Urinary bladder (tissue), 4 donors: ENCODE measurements around the gene FASTKD1. TPM values are rescaled to one million over a fixed set of nuclear protein-coding genes. Genes with fewer than 3 reads are reported as not detected.
A peak's percentile ranks its signal among the peaks of the same experiment; 100 is the strongest.
"Not testable (repeated sequence)": the region's sequence is repeated elsewhere in the genome, so short reads cannot be mapped to it uniquely, and the experiment has no call there.

ENCODE experiments used
- DNase-seq: peaks from one replicate; pipeline ENCODE4 v3.0.0-alpha.2; 2015; ENCODE audit errors: extremely low spot score
- H3K27ac ChIP-seq: one replicate; pipeline ENCODE4 v1.5.1; 2013; ENCODE audit warnings: low read depth, mild to moderate bottlenecking, moderate library complexity
- H3K36me3 ChIP-seq: one replicate; pipeline ENCODE4 v1.6.1; 2013; ENCODE audit warnings: mild to moderate bottlenecking, moderate library complexity; ENCODE audit not compliant: insufficient read depth
- H3K4me1 ChIP-seq: one replicate; pipeline ENCODE4 v1.6.1; 2013; ENCODE audit warnings: mild to moderate bottlenecking, moderate library complexity; ENCODE audit not compliant: insufficient read depth
- H3K4me3 ChIP-seq: one replicate; pipeline ENCODE4 v1.5.1; 2013; ENCODE audit warnings: low read depth, low read length
- WGBS: extraction: QIAGEN DNeasy Blood & Tissue Kit; methylation state at CpG from one replicate; pipeline ENCODE4 v1.1.7; 2013; 5-methylcytosine and 5-hydroxymethylcytosine counted together
- polyA plus RNA-seq: library from polyadenylated mRNA; stranded (reverse); fragments of 200-250 nt; gene quantifications from one replicate; pipeline ENCODE4 v1.2.3, GENCODE V29; 2013
- total RNA-seq: library from RNA; depleted of rRNA; stranded (reverse); fragments of >200 nt; gene quantifications from one replicate; pipeline ENCODE4 v1.2.3, GENCODE V29; 2014
- donor health status: healthy with polysubstance abuse.
- donor health status: healthy.

The FASTKD1 gene
- total and polyA plus RNA-seq, 2 donors = 10.7 to 46.1 TPM

GRCh38 chr2:169582552-169583266, 9.0 kb upstream of the FASTKD1 start:
- 98% methylated on average over 10 of the region's 10 CpGs for WGBS

GRCh38 chr2:169579044-169579443, 5.4 kb upstream of the FASTKD1 start:
- 52% methylated on average over 6 of the region's 6 CpGs for WGBS
- Histone ChIP-seq H3K4me3 (no peak overlapping the region), H3K27ac (no peak overlapping the region), H3K4me1 (no peaks in the 10 kb centered on the region), H3K36me3 (no peaks in the 10 kb centered on the region)
- no peak for DNase-seq

More at GRCh38 chr2:169582552-169583266, 9.0 kb upstream of the FASTKD1 start:
- DNase-seq, H3K36me3 ChIP-seq, H3K4me3 ChIP-seq, H3K4me1 ChIP-seq, H3K27ac ChIP-seq: not testable (repeated sequence)

GRCh38 chr2:169575264-169575663, 1.6 kb upstream of the FASTKD1 start:
- DNase-seq, H3K4me3 ChIP-seq, H3K27ac ChIP-seq, H3K4me1 ChIP-seq, H3K36me3 ChIP-seq: not testable (repeated sequence)
- WGBS = 92% methylated on average over 28 of the region's 36 CpGs

GRCh38 chr2:169574539-169574938, 874 bp upstream of the FASTKD1 start:
- H3K36me3 ChIP-seq, H3K27ac ChIP-seq, DNase-seq, H3K4me1 ChIP-seq, H3K4me3 ChIP-seq: not testable (repeated sequence)
- WGBS = 83% methylated on average over 5 of the region's 5 CpGs

- 33% methylated on average over 6 of the region's 6 CpGs for WGBS
- no peaks in the 10 kb centered on the region for H3K36me3 ChIP-seq
- no peaks in the 10 kb centered on the region for H3K4me1 ChIP-seq
- peak overlapping the region; percentile 58 for H3K4me3 ChIP-seq
- no peak overlapping the region for H3K27ac ChIP-seq
- DNase-seq = no peak
Observed at GRCh38 chr2:169573974-169574299, 272 bp upstream of the FASTKD1 start.

- no peak overlapping the region for H3K27ac ChIP-seq
- no peak for DNase-seq
- no peaks in the 10 kb centered on the region for H3K4me1 ChIP-seq
- peak overlapping the region; percentile 58 for H3K4me3 ChIP-seq
- 32% methylated on average over 2 of the region's 2 CpGs for WGBS
- H3K36me3 ChIP-seq = no peaks in the 10 kb centered on the region
Observed at GRCh38 chr2:169572821-169573159, 875 bp downstream of the FASTKD1 start.

GRCh38 chr2:169572189-169572588, 1.5 kb downstream of the FASTKD1 start:
- Histone ChIP-seq H3K36me3 (no peaks in the 10 kb centered on the region), H3K27ac (no peak overlapping the region), H3K4me3 (no peak overlapping the region), H3K4me1 (no peaks in the 10 kb centered on the region)
- 81% methylated on average over 1 of the region's 1 CpG for WGBS
- no peak for DNase-seq

- H3K36me3 ChIP-seq = no peaks in the 10 kb centered on the region
- no peak overlapping the region for H3K4me3 ChIP-seq
- H3K4me1 ChIP-seq = no peaks in the 10 kb centered on the region
- H3K27ac ChIP-seq = no peak overlapping the region
- 95% methylated on average over 3 of the region's 3 CpGs for WGBS
- no peak for DNase-seq
Observed at GRCh38 chr2:169571571-169571970, 2.1 kb downstream of the FASTKD1 start.

GRCh38 chr2:169570752-169571151, 2.9 kb downstream of the FASTKD1 start:
- not testable (repeated sequence) for H3K27ac ChIP-seq, H3K4me1 ChIP-seq, H3K4me3 ChIP-seq, H3K36me3 ChIP-seq, DNase-seq
- WGBS = 94% methylated on average over 4 of the region's 4 CpGs

GRCh38 chr2:169569948-169570347, 3.7 kb downstream of the FASTKD1 start:
- DNase-seq = no peak
- H3K27ac ChIP-seq = no peak overlapping the region
- no peaks in the 10 kb centered on the region for H3K4me1 ChIP-seq
- H3K36me3 ChIP-seq = no peaks in the 10 kb centered on the region
- H3K4me3 ChIP-seq = no peak overlapping the region
- 87% methylated on average over 2 of the region's 2 CpGs for whole genome bisulfite sequencing

GRCh38 chr2:169565686-169566085, 8.0 kb downstream of the FASTKD1 start:
- DNase-seq = no peak
- no peak overlapping the region for H3K27ac ChIP-seq
- WGBS = 89% methylated on average over 1 of the region's 1 CpG
- no peak overlapping the region for H3K4me3 ChIP-seq
- no peaks in the 10 kb centered on the region for H3K36me3 ChIP-seq
- no peaks in the 10 kb centered on the region for H3K4me1 ChIP-seq

GRCh38 chr2:169562519-169562918, 11.1 kb downstream of the FASTKD1 start:
- H3K36me3 ChIP-seq = peaks cover 2% of the 10 kb centered on the region
- DNase-seq = no peak
- no peaks in the 10 kb centered on the region for H3K4me1 ChIP-seq
- 94% methylated on average over 2 of the region's 2 CpGs for WGBS
- H3K4me3 ChIP-seq = no peak overlapping the region
- H3K27ac ChIP-seq = no peak overlapping the region

GRCh38 chr2:169562084-169562483, 11.6 kb downstream of the FASTKD1 start:
- H3K4me3 ChIP-seq, H3K36me3 ChIP-seq, H3K4me1 ChIP-seq, DNase-seq, H3K27ac ChIP-seq: not testable (repeated sequence)
- 97% methylated on average over 5 of the region's 5 CpGs for WGBS

- no peak for DNase-seq
- WGBS = 93% methylated on average over 1 of the region's 1 CpG
- H3K4me3 ChIP-seq = no peak overlapping the region
- peaks cover 4% of the 10 kb centered on the region for H3K36me3 ChIP-seq
- no peaks in the 10 kb centered on the region for H3K4me1 ChIP-seq
- no peak overlapping the region for H3K27ac ChIP-seq
Observed at GRCh38 chr2:169561364-169561763, 12.3 kb downstream of the FASTKD1 start.

GRCh38 chr2:169546756-169547155, 26.9 kb downstream of the FASTKD1 start:
- Histone ChIP-seq H3K36me3 (no peaks in the 10 kb centered on the region), H3K27ac (no peak overlapping the region), H3K4me1 (no peaks in the 10 kb centered on the region), H3K4me3 (no peak overlapping the region)
- WGBS = over 99% methylated on average over 2 of the region's 2 CpGs
- no peak for DNase-seq
